ENCODE results near the gene KASH5.

DNA sequence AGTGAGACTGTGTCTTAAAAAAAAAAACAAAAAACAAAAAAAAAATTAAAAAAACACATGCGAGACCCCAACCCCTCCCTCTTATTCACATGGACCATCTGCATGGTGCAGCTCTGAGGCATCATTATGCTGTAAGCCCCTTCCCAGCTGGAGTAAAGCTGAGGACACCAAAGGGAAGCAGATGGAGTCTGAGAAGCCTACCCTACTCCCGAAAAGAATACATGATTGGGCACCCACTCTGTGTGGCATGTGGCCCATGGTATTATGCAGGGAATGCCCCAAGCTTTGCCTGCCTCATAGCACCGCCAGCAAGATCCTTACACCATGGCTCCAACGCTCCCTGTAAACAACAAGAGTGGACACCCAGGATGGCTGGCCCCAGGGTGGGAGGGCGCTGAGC lies 30.5 kb downstream of the KASH5 start:
- TF ChIP-seq, protein P1, sequence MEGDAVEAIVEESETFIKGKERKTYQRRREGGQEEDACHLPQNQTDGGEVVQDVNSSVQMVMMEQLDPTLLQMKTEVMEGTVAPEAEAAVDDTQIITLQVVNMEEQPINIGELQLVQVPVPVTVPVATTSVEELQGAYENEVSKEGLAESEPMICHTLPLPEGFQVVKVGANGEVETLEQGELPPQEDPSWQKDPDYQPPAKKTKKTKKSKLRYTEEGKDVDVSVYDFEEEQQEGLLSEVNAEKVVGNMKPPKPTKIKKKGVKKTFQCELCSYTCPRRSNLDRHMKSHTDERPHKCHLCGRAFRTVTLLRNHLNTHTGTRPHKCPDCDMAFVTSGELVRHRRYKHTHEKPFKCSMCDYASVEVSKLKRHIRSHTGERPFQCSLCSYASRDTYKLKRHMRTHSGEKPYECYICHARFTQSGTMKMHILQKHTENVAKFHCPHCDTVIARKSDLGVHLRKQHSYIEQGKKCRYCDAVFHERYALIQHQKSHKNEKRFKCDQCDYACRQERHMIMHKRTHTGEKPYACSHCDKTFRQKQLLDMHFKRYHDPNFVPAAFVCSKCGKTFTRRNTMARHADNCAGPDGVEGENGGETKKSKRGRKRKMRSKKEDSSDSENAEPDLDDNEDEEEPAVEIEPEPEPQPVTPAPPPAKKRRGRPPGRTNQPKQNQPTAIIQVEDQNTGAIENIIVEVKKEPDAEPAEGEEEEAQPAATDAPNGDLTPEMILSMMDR (IDR thresholded peaks at IDR 0.05; ENCODE audit: low read depth, low read length), result no peak
- no peak for TF ChIP-seq EZH2phosphoT487 (IDR thresholded peaks at IDR 0.05; ENCODE audit: low read depth)
